GM12873 (cell line): ENCODE measurements around the gene TAL1.

Experiments
- CTCF ChIP-seq: IDR thresholded peaks from 2 replicates; pipeline ENCODE4 v1.5.1; 2012; ENCODE audit warnings: low read depth, mild to moderate bottlenecking, moderate library complexity, low read length, control low read depth; ENCODE audit not compliant: insufficient read depth; ENCODE audit errors: missing control alignments

Gene TAL1

GRCh38 chr1:47227341-47228232 lies 4.4 kb downstream of the TAL1 start:
- no peak for TF ChIP-seq CTCF

- TF ChIP-seq CTCF, result no peak
These were observed 5.2 kb downstream of the TAL1 start for GRCh38 chr1:47226839-47227215.

GRCh38 chr1:47226121-47226838 lies 5.7 kb downstream of the TAL1 start:
- no peak for TF ChIP-seq CTCF

GRCh38 chr1:47225430-47226100 lies 6.5 kb downstream of the TAL1 start:
- TF ChIP-seq CTCF, result no peak

- TF ChIP-seq CTCF, result no peak
These were observed 7.2 kb downstream of the TAL1 start for GRCh38 chr1:47224676-47225399.

- TF ChIP-seq CTCF, result no peak
These were observed 7.9 kb downstream of the TAL1 start for GRCh38 chr1:47223921-47224675.
